Astrocyte of the cerebellum (primary cell): ENCODE measurements around the gene NCAM2.

Experiments used
- DNase-seq: peaks from one replicate; pipeline ENCODE4 v3.0.0-alpha.2; 2011; ENCODE audit warnings: low read depth
- H3K4me3 ChIP-seq: 2 replicates; pipeline ENCODE4 v1.5.1; 2011; ENCODE audit warnings: mild to moderate bottlenecking, low read depth, low read length, moderate library complexity
- CTCF ChIP-seq: IDR thresholded peaks from 2 replicates; pipeline ENCODE4 v1.5.1; 2012; ENCODE audit warnings: low read length, low read depth, moderate library complexity, mild to moderate bottlenecking; ENCODE audit errors: missing control alignments
- in situ Hi-C: cut with HindIII; loops from 2 replicates; pipeline ENCODE4 v1.10.0; 2017; ENCODE audit warnings: low sequenced_read_pairs

The NCAM2 gene

GRCh38 chr21:21434944-21435343, 436.7 kb downstream of the NCAM2 start:
- DNase-seq, result no peak
- H3K4me3 ChIP-seq, result no peak overlapping the region
- in situ Hi-C loops, result no loop called here
- TF ChIP-seq CTCF, result no peak

- TF ChIP-seq CTCF, result no peak
- in situ Hi-C loops, result no loop called here
- H3K4me3 ChIP-seq, result no peak overlapping the region
- no peak for DNase-seq
These were observed 437.9 kb downstream of the NCAM2 start for GRCh38 chr21:21436012-21436534.

- no peak overlapping the region for H3K4me3 ChIP-seq
- in situ Hi-C loops, result no loop called here
- TF ChIP-seq CTCF, result no peak
- DNase-seq, result no peak
These were observed 441.6 kb downstream of the NCAM2 start for GRCh38 chr21:21439761-21440160.

- TF ChIP-seq CTCF, result no peak
- no peak for DNase-seq
- in situ Hi-C loops, result no loop called here
- no peak overlapping the region for H3K4me3 ChIP-seq
These were observed 458.9 kb downstream of the NCAM2 start for GRCh38 chr21:21457077-21457476.

- H3K4me3 ChIP-seq, result no peak overlapping the region
- in situ Hi-C loops, result no loop called here
- no peak for DNase-seq
- TF ChIP-seq CTCF, result no peak
These were observed 460.0 kb downstream of the NCAM2 start for GRCh38 chr21:21458124-21458631.

- no peak overlapping the region for H3K4me3 ChIP-seq
- in situ Hi-C loops, result no loop called here
- DNase-seq, result no peak
- no peak for TF ChIP-seq CTCF
These were observed 462.8 kb downstream of the NCAM2 start for GRCh38 chr21:21460979-21461378.

- no peak overlapping the region for H3K4me3 ChIP-seq
- no peak for DNase-seq
- in situ Hi-C loops, result no loop called here
- TF ChIP-seq CTCF, result no peak
These were observed 465.2 kb downstream of the NCAM2 start for GRCh38 chr21:21463456-21463855.
